ENCODE measurements around the gene GLIS1.

- TF ChIP-seq CTCF (IDR thresholded peaks at IDR 0.05), result no peak
- no peak for TF ChIP-seq POLR2AphosphoS5 (IDR thresholded peaks at IDR 0.05)
- no peak for TF ChIP-seq POLR2A (IDR thresholded peaks at IDR 0.05)
- TF ChIP-seq EP300 (IDR thresholded peaks at IDR 0.05), result no peak
Observed at GRCh38 chr1:53499257-53500203, 239.4 kb downstream of the GLIS1 start.

Data from stomach (tissue), 4 donors.